ENCODE results near the gene PEAR1. TPM values are rescaled to one million over a fixed set of nuclear protein-coding genes. Genes with fewer than 3 reads are reported as not detected.

The PEAR1 gene
- total RNA-seq, 1 experiment from 2014 or later, result 9.8 TPM

GRCh38 chr1:156942576-156942975, 49.1 kb downstream of the PEAR1 start:
- Histone ChIP-seq H3K9me3 (ENCODE audit: insufficient read depth, low read depth) (no peaks in the 10 kb centered on the region), H3K4me2 (no peak overlapping the region), H3K27ac (no peak overlapping the region), H4K20me1 (ENCODE audit: insufficient read depth) (no peaks in the 10 kb centered on the region), H3K4me1 (replicated peaks; ENCODE audit: insufficient read depth) (peaks cover 8% of the 10 kb centered on the region; the same call in 1 of the 2 replicates), H3K4me3 (no peak overlapping the region), H3K79me2 (ENCODE audit: low read depth) (no peaks in the 10 kb centered on the region), H2AFZ (no peak overlapping the region), H3F3A (ENCODE audit: insufficient read depth, low read depth) (no peaks in the 10 kb centered on the region; the same call in 1 of the 2 replicates), H3K36me3 (ENCODE audit: low read depth) (no peaks in the 10 kb centered on the region; the same call in 1 of the 2 replicates), H3K9me2 (ENCODE audit: insufficient read depth) (no peaks in the 10 kb centered on the region), H3K27me3 (ENCODE audit: insufficient read depth, low read depth) (no peaks in the 10 kb centered on the region)
- intact Hi-C loops (cut with micrococcal nuclease; ENCODE audit: unreplicated experiment), result no loop called here
- BruUV-seq (replicated peaks), result no TSS peak
- ChIA-PET CTCF (no interaction called here), POLR2A (ENCODE audit: unreplicated experiment) (no interaction called here)
- no peak for DNase-seq
- TF ChIP-seq CTCF (conservative IDR thresholded peaks at IDR 0.05), result no peak
- no peak for TF ChIP-seq EZH2 (IDR thresholded peaks at IDR 0.05; ENCODE audit: low read depth)

- H3K27ac ChIP-seq, result no peak overlapping the region
- CTCF ChIA-PET, result no interaction called here
Observed at GRCh38 chr1:156943756-156944155, 50.2 kb downstream of the PEAR1 start.

GRCh38 chr1:156944268-156944667, 50.8 kb downstream of the PEAR1 start:
- CTCF ChIA-PET, result no interaction called here
- no peaks in the 10 kb centered on the region; the same call in 1 of the 2 replicates for H3F3A ChIP-seq (ENCODE audit: insufficient read depth, low read depth)
- no peak overlapping the region for H3K4me3 ChIP-seq
- TF ChIP-seq CTCF (conservative IDR thresholded peaks at IDR 0.05), result no peak
- no peak for TF ChIP-seq EZH2 (IDR thresholded peaks at IDR 0.05; ENCODE audit: low read depth)
- peaks cover 8% of the 10 kb centered on the region; the same call in 1 of the 2 replicates for H3K4me1 ChIP-seq (replicated peaks; ENCODE audit: insufficient read depth)
- H3K4me2 ChIP-seq, result no peak overlapping the region
- no peaks in the 10 kb centered on the region for H3K27me3 ChIP-seq (ENCODE audit: insufficient read depth, low read depth)
- no peak for DNase-seq
- no peaks in the 10 kb centered on the region for H4K20me1 ChIP-seq (ENCODE audit: insufficient read depth)
- H2AFZ ChIP-seq, result no peak overlapping the region
- no peaks in the 10 kb centered on the region for H3K9me3 ChIP-seq (ENCODE audit: insufficient read depth, low read depth)
- peaks cover 1% of the 10 kb centered on the region; the same call in 1 of the 2 replicates for H3K36me3 ChIP-seq (ENCODE audit: low read depth)
- intact Hi-C loops (cut with micrococcal nuclease; ENCODE audit: unreplicated experiment), result no loop called here
- H3K79me2 ChIP-seq (ENCODE audit: low read depth), result no peaks in the 10 kb centered on the region
- POLR2A ChIA-PET (ENCODE audit: unreplicated experiment), result no interaction called here
- no TSS peak for BruUV-seq (replicated peaks)
- H3K9me2 ChIP-seq (ENCODE audit: insufficient read depth), result no peaks in the 10 kb centered on the region
- no peak overlapping the region for H3K27ac ChIP-seq

More at GRCh38 chr1:156943756-156944155, 50.2 kb downstream of the PEAR1 start:
- Histone ChIP-seq H3K4me2 (no peak overlapping the region), H3K9me2 (ENCODE audit: insufficient read depth) (no peaks in the 10 kb centered on the region), H2AFZ (no peak overlapping the region), H3K9me3 (ENCODE audit: insufficient read depth, low read depth) (no peaks in the 10 kb centered on the region), H3K4me1 (replicated peaks; ENCODE audit: insufficient read depth) (peaks cover 8% of the 10 kb centered on the region; the same call in 1 of the 2 replicates), H4K20me1 (ENCODE audit: insufficient read depth) (no peaks in the 10 kb centered on the region), H3F3A (ENCODE audit: insufficient read depth, low read depth) (no peaks in the 10 kb centered on the region; the same call in 1 of the 2 replicates), H3K4me3 (no peak overlapping the region), H3K36me3 (ENCODE audit: low read depth) (no peaks in the 10 kb centered on the region; the same call in 1 of the 2 replicates), H3K79me2 (ENCODE audit: low read depth) (no peaks in the 10 kb centered on the region), H3K27me3 (ENCODE audit: insufficient read depth, low read depth) (no peaks in the 10 kb centered on the region)
- intact Hi-C loops (cut with micrococcal nuclease; ENCODE audit: unreplicated experiment), result no loop called here
- no TSS peak for BruUV-seq (replicated peaks)
- TF ChIP-seq CTCF (conservative IDR thresholded peaks at IDR 0.05) (no peak), EZH2 (IDR thresholded peaks at IDR 0.05; ENCODE audit: low read depth) (no peak)
- no peak for DNase-seq
- POLR2A ChIA-PET (ENCODE audit: unreplicated experiment), result no interaction called here
